ENCODE results near the gene APBA3. TPM values are rescaled to one million over a fixed set of nuclear protein-coding genes. Genes with fewer than 3 reads are reported as not detected.

The APBA3 gene
- total and polyA plus RNA-seq, 8 donors: 15.5 to 24.7 (median 19.8) TPM

- ATAC-seq: no peak
- no peaks in the 10 kb centered on the region for H3K36me3 ChIP-seq
- H3K27me3 ChIP-seq: peaks cover 3 to 26% of the 10 kb centered on the region in 2 donors
- no peak overlapping the region for H3K27ac ChIP-seq
- TF ChIP-seq, protein P1, sequence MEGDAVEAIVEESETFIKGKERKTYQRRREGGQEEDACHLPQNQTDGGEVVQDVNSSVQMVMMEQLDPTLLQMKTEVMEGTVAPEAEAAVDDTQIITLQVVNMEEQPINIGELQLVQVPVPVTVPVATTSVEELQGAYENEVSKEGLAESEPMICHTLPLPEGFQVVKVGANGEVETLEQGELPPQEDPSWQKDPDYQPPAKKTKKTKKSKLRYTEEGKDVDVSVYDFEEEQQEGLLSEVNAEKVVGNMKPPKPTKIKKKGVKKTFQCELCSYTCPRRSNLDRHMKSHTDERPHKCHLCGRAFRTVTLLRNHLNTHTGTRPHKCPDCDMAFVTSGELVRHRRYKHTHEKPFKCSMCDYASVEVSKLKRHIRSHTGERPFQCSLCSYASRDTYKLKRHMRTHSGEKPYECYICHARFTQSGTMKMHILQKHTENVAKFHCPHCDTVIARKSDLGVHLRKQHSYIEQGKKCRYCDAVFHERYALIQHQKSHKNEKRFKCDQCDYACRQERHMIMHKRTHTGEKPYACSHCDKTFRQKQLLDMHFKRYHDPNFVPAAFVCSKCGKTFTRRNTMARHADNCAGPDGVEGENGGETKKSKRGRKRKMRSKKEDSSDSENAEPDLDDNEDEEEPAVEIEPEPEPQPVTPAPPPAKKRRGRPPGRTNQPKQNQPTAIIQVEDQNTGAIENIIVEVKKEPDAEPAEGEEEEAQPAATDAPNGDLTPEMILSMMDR (IDR thresholded peaks at IDR 0.05): no peak
- no peak for DNase-seq
- intact Hi-C loops (cut with DNase I): no loop called here
- H3K9me3 ChIP-seq: no peaks in the 10 kb centered on the region
- H3K4me3 ChIP-seq: no peak overlapping the region
- H3K4me1 ChIP-seq: peaks cover 5 to 7% of the 10 kb centered on the region in 2 donors
These were observed 45.3 kb downstream of the APBA3 start for GRCh38 chr19:3716147-3716668.

- TF ChIP-seq, protein P1 (IDR thresholded peaks at IDR 0.05): no peak
- peaks cover 0 to 9% of the 10 kb centered on the region in 2 donors for H3K27me3 ChIP-seq
- DNase-seq (peak in 2 of 4 donors; percentile 56 to 66), ATAC-seq (peak; percentile 54)
- no peaks in the 10 kb centered on the region for H3K4me1 ChIP-seq
- H3K27ac ChIP-seq: peak overlapping the region; percentile 20 to 56
- intact Hi-C loops (cut with DNase I): no loop called here
- H3K36me3 ChIP-seq: no peaks in the 10 kb centered on the region
- H3K4me3 ChIP-seq: no peak overlapping the region
- no peaks in the 10 kb centered on the region for H3K9me3 ChIP-seq
These were observed 48.6 kb downstream of the APBA3 start for GRCh38 chr19:3712663-3713611.

GRCh38 chr19:3710265-3710812 is 51.2 kb downstream of the APBA3 start:
- H3K9me3 ChIP-seq: no peaks in the 10 kb centered on the region
- TF ChIP-seq, protein P1 (IDR thresholded peaks at IDR 0.05): no peak
- H3K4me3 ChIP-seq: no peak overlapping the region
- no peaks in the 10 kb centered on the region for H3K36me3 ChIP-seq
- ATAC-seq: peak; percentile 84
- peak; percentile 39 to 94 (median 89) for DNase-seq
- peaks cover 0 to 28% of the 10 kb centered on the region in 2 donors for H3K27me3 ChIP-seq
- H3K4me1 ChIP-seq: no peaks in the 10 kb centered on the region
- intact Hi-C loops (cut with DNase I): no loop called here
- no peak overlapping the region for H3K27ac ChIP-seq

DNA sequence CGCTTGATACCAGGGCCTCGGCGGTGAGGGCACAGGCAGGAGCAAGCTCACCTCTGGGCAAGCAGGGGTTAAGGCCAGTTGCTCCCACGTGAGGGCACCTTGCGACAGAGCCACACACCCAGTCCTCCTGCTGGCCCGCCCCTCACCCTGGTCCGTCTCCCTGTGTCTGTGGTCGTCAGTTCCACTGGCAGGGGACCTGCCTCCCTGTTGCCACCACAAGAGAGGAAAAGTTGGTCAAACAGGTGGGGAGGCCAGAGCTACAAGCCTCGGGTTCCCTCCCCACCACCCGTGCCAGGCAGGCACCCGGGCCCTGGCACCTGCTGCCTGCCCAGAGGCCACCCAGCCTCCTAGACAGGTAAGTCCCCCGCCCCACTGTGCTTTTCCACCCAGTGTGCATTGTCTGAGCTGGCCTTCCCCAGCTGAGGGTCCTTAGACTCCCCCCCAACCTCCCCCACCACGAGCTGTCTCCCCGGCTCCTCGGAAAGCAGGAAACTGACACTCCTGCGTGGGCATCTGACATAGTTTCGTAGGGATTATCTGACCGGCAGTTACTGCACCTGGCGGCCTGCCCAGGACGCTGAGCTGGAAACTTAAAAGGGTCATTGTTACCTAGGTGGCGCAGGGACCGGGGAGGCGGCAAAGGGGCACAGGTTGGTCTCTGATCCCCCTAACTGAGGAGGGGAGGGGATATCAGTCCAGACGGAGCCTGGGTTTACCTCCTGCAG is 53.1 kb downstream of the APBA3 start, which contains the start of gene TJP3:
TSS of gene TJP3 (plus strand) at position 178 of the 725 bp plus-strand sequence. CDS start 20,049 bp downstream, outside the sequence.
- DNase-seq (peak; percentile 22 to 90 (median 72)), ATAC-seq (peak; percentile 80)
- Histone ChIP-seq H3K4me1 (no peaks in the 10 kb centered on the region), H3K27me3 (peaks cover 0 to 28% of the 10 kb centered on the region in 2 donors), H3K27ac (peak within 1 kb of the TSS; percentile 58 to 67), H3K36me3 (no peaks in the 10 kb centered on the region), H3K4me3 (peak within 1 kb of the TSS; percentile 22 to 45), H3K9me3 (no peaks in the 10 kb centered on the region)
- intact Hi-C loops (cut with DNase I): no loop called here
- TF ChIP-seq, protein P1 (IDR thresholded peaks at IDR 0.05): no peak
